ENCODE data around the gene POU2F1. TPM values are rescaled to one million over a fixed set of nuclear protein-coding genes. Genes with fewer than 3 reads are reported as not detected.

POU2F1 gene
- total RNA-seq, 2 donors from 2014 or later = 48.6 to 49.4 TPM

GRCh38 chr1:167430134-167430848, 209.6 kb downstream of the POU2F1 start:
- peak; percentile 77 for DNase-seq
- no peaks in the 10 kb centered on the region for H3K36me3 ChIP-seq (ENCODE audit: control insufficient read depth, insufficient read depth, low read length)
- Mint-ChIP-seq H3K27ac (no peak overlapping the region), H3K9me3 (no peaks in the 10 kb centered on the region), H3K36me3 (ENCODE audit: low read depth) (no peaks in the 10 kb centered on the region), H3K27me3 (ENCODE audit: insufficient read depth) (peaks cover 7% of the 10 kb centered on the region), H3K4me3 (no peak overlapping the region), H3K4me1 (peaks cover 25% of the 10 kb centered on the region)
- H3K27ac ChIP-seq (ENCODE audit: low read depth, low read length) = no peak overlapping the region
- H3K9ac ChIP-seq (ENCODE audit: extremely low read depth, low read length, poor library complexity, severe bottlenecking) = no peak overlapping the region
- H3K9me3 ChIP-seq (ENCODE audit: control insufficient read depth, low read length) = no peaks in the 10 kb centered on the region
- TF ChIP-seq CTCF (conservative IDR thresholded peaks at IDR 0.05) = no peak
- no peak overlapping the region for H3K4me3 ChIP-seq (ENCODE audit: low read length)
- no peaks in the 10 kb centered on the region for H3K4me1 ChIP-seq (ENCODE audit: control insufficient read depth, insufficient read depth, low read length)
- 70 to 84% methylated on average over 17 of the region's 17 CpGs for WGBS, 2 experiments (ENCODE audit: insufficient coverage in 1 of 2, insufficient read length in 1 of 2)
- no peaks in the 10 kb centered on the region for H3K27me3 ChIP-seq (ENCODE audit: control insufficient read depth, insufficient read depth, low read length, poor library complexity, severe bottlenecking)

- Histone ChIP-seq H3K4me3 (ENCODE audit: low read length) (no peak overlapping the region), H3K36me3 (ENCODE audit: control insufficient read depth, insufficient read depth, low read length) (no peaks in the 10 kb centered on the region), H3K9me3 (ENCODE audit: control insufficient read depth, low read length) (no peaks in the 10 kb centered on the region), H3K4me1 (ENCODE audit: control insufficient read depth, insufficient read depth, low read length) (no peaks in the 10 kb centered on the region), H3K27ac (ENCODE audit: low read depth, low read length) (no peak overlapping the region), H3K27me3 (ENCODE audit: control insufficient read depth, insufficient read depth, low read length, poor library complexity, severe bottlenecking) (no peaks in the 10 kb centered on the region), H3K9ac (ENCODE audit: extremely low read depth, low read length, poor library complexity, severe bottlenecking) (no peak overlapping the region)
- TF ChIP-seq CTCF (conservative IDR thresholded peaks at IDR 0.05) = no peak
- H3K27ac Mint-ChIP-seq = peak overlapping the region; percentile 74
- H3K27me3 Mint-ChIP-seq (ENCODE audit: insufficient read depth) = peaks cover 7% of the 10 kb centered on the region
- H3K36me3 Mint-ChIP-seq (ENCODE audit: low read depth) = no peaks in the 10 kb centered on the region
- peaks cover 21% of the 10 kb centered on the region for H3K4me1 Mint-ChIP-seq
- 86 to 89% methylated on average over 8 to 10 of the region's 10 CpGs for WGBS, 2 experiments (ENCODE audit: insufficient coverage in 1 of 2, insufficient read length in 1 of 2)
- H3K9me3 Mint-ChIP-seq = no peaks in the 10 kb centered on the region
- H3K4me3 Mint-ChIP-seq = no peak overlapping the region
- no peak for DNase-seq
Measured at GRCh38 chr1:167430849-167431242, 210.2 kb downstream of the POU2F1 start.

- Histone ChIP-seq H3K36me3 (ENCODE audit: control insufficient read depth, insufficient read depth, low read length) (no peaks in the 10 kb centered on the region), H3K4me1 (ENCODE audit: control insufficient read depth, insufficient read depth, low read length) (no peaks in the 10 kb centered on the region), H3K9ac (ENCODE audit: extremely low read depth, low read length, poor library complexity, severe bottlenecking) (no peak overlapping the region), H3K9me3 (ENCODE audit: control insufficient read depth, low read length) (no peaks in the 10 kb centered on the region), H3K4me3 (ENCODE audit: low read length) (no peak overlapping the region), H3K27ac (ENCODE audit: low read depth, low read length) (no peak overlapping the region), H3K27me3 (ENCODE audit: control insufficient read depth, insufficient read depth, low read length, poor library complexity, severe bottlenecking) (no peaks in the 10 kb centered on the region)
- TF ChIP-seq CTCF (conservative IDR thresholded peaks at IDR 0.05) = peak; percentile 22
- H3K27ac Mint-ChIP-seq = peak overlapping the region; percentile 74
- no peaks in the 10 kb centered on the region for H3K36me3 Mint-ChIP-seq (ENCODE audit: low read depth)
- no peak for DNase-seq
- WGBS, 2 experiments (ENCODE audit: insufficient coverage in 1 of 2, insufficient read length in 1 of 2) = 87 to 89% methylated on average over 4 to 14 of the region's 14 CpGs
- no peaks in the 10 kb centered on the region for H3K9me3 Mint-ChIP-seq
- H3K4me3 Mint-ChIP-seq = no peak overlapping the region
- H3K4me1 Mint-ChIP-seq = peaks cover 18% of the 10 kb centered on the region
- H3K27me3 Mint-ChIP-seq (ENCODE audit: insufficient read depth) = peaks cover 11% of the 10 kb centered on the region
Measured at GRCh38 chr1:167431261-167431908, 210.7 kb downstream of the POU2F1 start.

Data from endodermal cell (in vitro differentiated cells).